ENCODE data around the gene ROR1.

GRCh38 chr1:63831409-63831808 is 57.6 kb downstream of the ROR1 start:
- TF ChIP-seq CTCF (IDR thresholded peaks at IDR 0.05): no peak
- TF ChIP-seq POLR2A (IDR thresholded peaks at IDR 0.05; ENCODE audit: low read depth): no peak
- no peak for TF ChIP-seq EP300 (IDR thresholded peaks at IDR 0.05)
- TF ChIP-seq POLR2AphosphoS5 (IDR thresholded peaks at IDR 0.05): no peak
